IPS-18a (cell line): ENCODE results near the gene LDLRAD4.

Experiments used
- H3K27ac ChIP-seq: one replicate; pipeline ENCODE4 v1.5.1; 2013; ENCODE audit warnings: low read length
- H3K27me3 ChIP-seq: one replicate; pipeline ENCODE4 v1.6.1; 2013; ENCODE audit warnings: mild to moderate bottlenecking, low read length; ENCODE audit not compliant: control insufficient read depth, insufficient read depth
- H3K36me3 ChIP-seq: one replicate; pipeline ENCODE4 v1.6.1; 2013; ENCODE audit warnings: low read depth, low read length; ENCODE audit not compliant: control insufficient read depth
- H3K4me1 ChIP-seq: one replicate; pipeline ENCODE4 v1.6.1; 2013; ENCODE audit warnings: low read depth, low read length; ENCODE audit not compliant: control insufficient read depth
- H3K4me3 ChIP-seq: one replicate; pipeline ENCODE4 v1.5.1; 2013; ENCODE audit warnings: low read length
- H3K9ac ChIP-seq: one replicate; pipeline ENCODE4 v1.6.1; 2013; ENCODE audit warnings: mild to moderate bottlenecking, low read length, moderate library complexity
- H3K9me3 ChIP-seq: one replicate; pipeline ENCODE4 v1.6.1; 2013; ENCODE audit warnings: low read depth, low read length; ENCODE audit not compliant: control insufficient read depth

Gene LDLRAD4

DNA sequence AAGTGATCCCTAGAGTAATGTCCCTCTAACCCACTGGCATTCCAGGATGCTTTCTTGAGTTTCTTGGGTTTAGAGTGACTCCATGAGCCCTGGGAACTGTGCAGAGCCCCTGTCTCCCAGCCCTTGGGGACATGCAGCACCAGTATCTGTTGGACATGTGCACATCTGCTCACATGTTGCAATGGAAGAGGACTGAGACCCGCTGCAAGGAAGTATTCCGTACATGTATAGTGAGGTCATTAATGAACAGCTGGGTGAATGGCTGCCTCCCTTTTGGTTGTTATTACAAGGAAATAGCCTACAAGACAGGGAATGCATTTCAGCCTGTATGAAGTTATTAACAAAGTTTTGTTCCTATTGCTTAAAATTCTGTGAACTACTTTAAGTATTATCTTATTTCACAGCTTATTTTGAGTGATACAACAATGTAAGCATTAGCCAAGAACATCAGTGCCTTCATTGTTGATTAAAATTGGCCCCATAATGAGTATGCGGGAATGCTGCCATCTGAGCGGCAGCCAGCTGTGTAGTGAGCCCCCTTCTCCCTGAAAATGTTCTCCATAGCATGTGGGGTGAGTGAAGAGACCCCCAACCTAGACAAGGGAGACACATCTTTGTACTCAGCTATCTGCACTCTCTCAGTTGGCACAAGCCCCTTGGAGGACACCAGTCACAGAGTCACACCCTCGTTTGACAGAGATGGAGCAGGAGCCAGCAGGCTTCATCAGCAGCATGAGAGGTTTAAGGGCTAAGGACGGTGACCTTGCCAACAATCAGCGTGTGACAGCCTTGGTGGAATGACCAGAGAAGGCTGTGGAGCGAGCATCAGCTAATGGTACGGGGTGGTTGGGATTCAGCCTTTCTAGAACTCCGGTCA is 420.4 kb downstream of the LDLRAD4 start:
- no peak overlapping the region for H3K9ac ChIP-seq
- no peaks in the 10 kb centered on the region for H3K27me3 ChIP-seq
- H3K9me3 ChIP-seq = no peaks in the 10 kb centered on the region
- no peak overlapping the region for H3K27ac ChIP-seq
- H3K4me3 ChIP-seq = no peak overlapping the region
- no peaks in the 10 kb centered on the region for H3K36me3 ChIP-seq
- no peaks in the 10 kb centered on the region for H3K4me1 ChIP-seq

GRCh38 chr18:13640266-13640860 is 421.8 kb downstream of the LDLRAD4 start:
- Histone ChIP-seq H3K36me3 (no peaks in the 10 kb centered on the region), H3K9ac (no peak overlapping the region), H3K9me3 (no peaks in the 10 kb centered on the region), H3K4me3 (no peak overlapping the region), H3K27ac (no peak overlapping the region), H3K27me3 (no peaks in the 10 kb centered on the region), H3K4me1 (no peaks in the 10 kb centered on the region)

DNA sequence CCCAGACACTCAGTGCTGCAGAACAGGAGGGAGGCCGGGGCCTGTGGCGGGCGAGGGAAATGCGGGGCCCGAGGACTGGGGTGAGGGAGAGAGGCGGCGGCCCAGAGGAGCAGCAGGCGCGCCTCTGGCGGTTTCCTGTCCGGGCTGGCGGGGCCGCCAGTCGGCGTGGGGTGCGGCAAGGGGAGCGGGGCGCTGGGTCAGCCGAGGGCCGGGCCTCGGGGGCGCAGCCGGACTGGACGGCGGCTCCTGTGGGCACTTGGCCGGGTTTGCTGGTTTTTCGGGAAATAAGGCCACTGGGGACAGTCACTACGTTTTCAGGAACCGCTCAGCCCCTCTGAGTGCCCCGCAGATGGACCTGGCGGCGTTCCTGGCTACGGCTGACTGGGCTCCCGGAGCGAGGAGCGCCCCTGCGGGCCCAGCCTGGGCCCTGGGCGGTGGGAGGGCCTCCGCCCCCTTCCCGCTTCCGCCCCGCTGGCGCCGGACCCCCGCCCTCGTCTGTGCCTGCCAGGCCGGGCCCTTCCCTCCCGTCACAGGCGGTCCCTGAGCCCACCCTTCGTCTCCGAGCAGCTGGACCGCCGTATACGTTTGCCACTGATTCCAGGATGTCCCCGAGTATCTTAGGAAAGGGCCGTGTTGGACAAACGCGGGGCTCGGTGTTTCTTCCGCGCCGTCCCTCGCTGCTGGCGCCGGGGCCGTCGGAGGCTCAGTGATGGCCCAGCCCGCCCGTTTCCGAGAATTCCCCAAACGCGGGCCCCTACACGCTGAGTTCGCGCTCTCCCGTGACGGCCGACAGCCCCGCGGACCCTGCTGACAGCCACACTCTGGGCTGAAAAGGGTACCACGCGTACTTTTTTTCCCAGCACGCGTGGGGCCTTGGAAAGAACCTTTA is 423.2 kb downstream of the LDLRAD4 start:
- H3K36me3 ChIP-seq = no peaks in the 10 kb centered on the region
- no peak overlapping the region for H3K9ac ChIP-seq

GRCh38 chr18:13642440-13642827 is 423.9 kb downstream of the LDLRAD4 start:
- Histone ChIP-seq H3K4me1 (no peaks in the 10 kb centered on the region), H3K27ac (no peak overlapping the region), H3K27me3 (no peaks in the 10 kb centered on the region), H3K4me3 (no peak overlapping the region), H3K9me3 (no peaks in the 10 kb centered on the region), H3K9ac (no peak overlapping the region), H3K36me3 (no peaks in the 10 kb centered on the region)

More for the DNA sequence above, 423.2 kb downstream of the LDLRAD4 start:
- no peaks in the 10 kb centered on the region for H3K9me3 ChIP-seq
- no peak overlapping the region for H3K27ac ChIP-seq
- H3K4me1 ChIP-seq = no peaks in the 10 kb centered on the region
- no peaks in the 10 kb centered on the region for H3K27me3 ChIP-seq
- H3K4me3 ChIP-seq = no peak overlapping the region

DNA sequence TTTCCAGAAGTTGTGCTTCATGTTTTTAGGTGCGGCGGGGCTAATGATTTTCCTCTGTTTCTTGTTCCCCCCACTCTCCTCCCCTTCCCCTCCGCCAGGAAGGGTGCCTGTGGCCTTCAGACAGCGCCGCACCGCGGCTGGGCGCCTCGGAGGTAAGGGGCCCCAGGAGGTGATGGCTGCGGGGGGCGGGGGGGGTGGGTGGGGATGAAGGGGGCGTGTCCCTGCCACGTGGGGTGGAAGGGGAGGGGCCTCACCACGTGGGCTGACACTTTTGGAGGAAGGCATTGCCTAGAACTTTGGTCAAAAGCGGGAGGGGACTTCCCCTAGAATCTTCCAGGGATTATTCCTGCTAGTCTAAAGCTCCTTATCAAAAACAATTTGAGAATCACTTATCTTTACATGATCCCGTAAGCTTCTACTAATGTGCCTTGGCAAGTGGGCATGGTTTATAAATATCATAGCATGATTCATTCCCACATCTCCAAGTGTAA is 424.7 kb downstream of the LDLRAD4 start:
- H3K27me3 ChIP-seq = no peaks in the 10 kb centered on the region
- H3K4me3 ChIP-seq = no peak overlapping the region
- H3K9me3 ChIP-seq = no peaks in the 10 kb centered on the region
- H3K36me3 ChIP-seq = no peaks in the 10 kb centered on the region
- H3K27ac ChIP-seq = no peak overlapping the region
- no peaks in the 10 kb centered on the region for H3K4me1 ChIP-seq
- no peak overlapping the region for H3K9ac ChIP-seq

DNA sequence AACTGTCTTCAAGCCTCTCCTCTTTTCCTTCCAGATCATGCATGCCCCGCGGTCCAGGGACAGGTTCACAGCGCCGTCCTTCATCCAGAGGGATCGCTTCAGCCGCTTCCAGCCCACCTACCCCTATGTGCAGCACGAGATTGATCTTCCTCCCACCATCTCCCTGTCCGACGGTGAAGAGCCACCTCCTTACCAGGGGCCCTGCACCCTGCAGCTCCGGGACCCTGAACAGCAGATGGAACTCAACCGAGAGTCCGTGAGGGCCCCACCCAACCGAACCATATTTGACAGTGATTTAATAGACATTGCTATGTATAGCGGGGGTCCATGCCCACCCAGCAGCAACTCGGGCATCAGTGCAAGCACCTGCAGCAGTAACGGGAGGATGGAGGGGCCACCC is 426.5 kb downstream of the LDLRAD4 start:
- no peaks in the 10 kb centered on the region for H3K27me3 ChIP-seq
- no peaks in the 10 kb centered on the region for H3K36me3 ChIP-seq
- no peak overlapping the region for H3K9ac ChIP-seq
- H3K4me1 ChIP-seq = no peaks in the 10 kb centered on the region
- no peak overlapping the region for H3K27ac ChIP-seq
- no peaks in the 10 kb centered on the region for H3K9me3 ChIP-seq
- H3K4me3 ChIP-seq = no peak overlapping the region

GRCh38 chr18:13646633-13647032 is 428.1 kb downstream of the LDLRAD4 start:
- Histone ChIP-seq H3K4me1 (no peaks in the 10 kb centered on the region), H3K4me3 (no peak overlapping the region), H3K9me3 (no peaks in the 10 kb centered on the region), H3K9ac (no peak overlapping the region), H3K36me3 (no peaks in the 10 kb centered on the region), H3K27me3 (no peaks in the 10 kb centered on the region), H3K27ac (no peak overlapping the region)

DNA sequence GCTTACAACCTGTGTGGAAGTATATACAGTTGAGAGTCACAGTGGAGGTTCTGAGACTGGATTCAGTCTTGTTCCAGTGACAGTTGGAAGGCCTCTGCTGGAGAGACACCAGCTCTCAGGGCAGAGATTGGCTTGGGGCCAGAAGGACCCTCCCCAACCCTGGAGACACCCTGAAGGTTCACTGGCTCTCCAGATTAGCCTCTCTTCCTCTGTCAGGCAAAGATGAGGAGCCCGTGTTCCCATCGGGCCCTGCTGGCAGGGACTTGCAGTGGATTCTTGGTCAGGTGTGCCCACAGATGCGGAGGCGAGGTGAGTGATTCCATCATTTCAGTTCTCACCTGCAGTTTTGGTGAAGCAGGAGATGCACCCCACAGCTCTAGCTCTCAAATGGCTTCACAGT is 429.2 kb downstream of the LDLRAD4 start:
- Histone ChIP-seq H3K4me3 (no peak overlapping the region), H3K4me1 (no peaks in the 10 kb centered on the region), H3K9ac (no peak overlapping the region), H3K27ac (no peak overlapping the region), H3K9me3 (no peaks in the 10 kb centered on the region), H3K27me3 (no peaks in the 10 kb centered on the region), H3K36me3 (no peaks in the 10 kb centered on the region)

DNA sequence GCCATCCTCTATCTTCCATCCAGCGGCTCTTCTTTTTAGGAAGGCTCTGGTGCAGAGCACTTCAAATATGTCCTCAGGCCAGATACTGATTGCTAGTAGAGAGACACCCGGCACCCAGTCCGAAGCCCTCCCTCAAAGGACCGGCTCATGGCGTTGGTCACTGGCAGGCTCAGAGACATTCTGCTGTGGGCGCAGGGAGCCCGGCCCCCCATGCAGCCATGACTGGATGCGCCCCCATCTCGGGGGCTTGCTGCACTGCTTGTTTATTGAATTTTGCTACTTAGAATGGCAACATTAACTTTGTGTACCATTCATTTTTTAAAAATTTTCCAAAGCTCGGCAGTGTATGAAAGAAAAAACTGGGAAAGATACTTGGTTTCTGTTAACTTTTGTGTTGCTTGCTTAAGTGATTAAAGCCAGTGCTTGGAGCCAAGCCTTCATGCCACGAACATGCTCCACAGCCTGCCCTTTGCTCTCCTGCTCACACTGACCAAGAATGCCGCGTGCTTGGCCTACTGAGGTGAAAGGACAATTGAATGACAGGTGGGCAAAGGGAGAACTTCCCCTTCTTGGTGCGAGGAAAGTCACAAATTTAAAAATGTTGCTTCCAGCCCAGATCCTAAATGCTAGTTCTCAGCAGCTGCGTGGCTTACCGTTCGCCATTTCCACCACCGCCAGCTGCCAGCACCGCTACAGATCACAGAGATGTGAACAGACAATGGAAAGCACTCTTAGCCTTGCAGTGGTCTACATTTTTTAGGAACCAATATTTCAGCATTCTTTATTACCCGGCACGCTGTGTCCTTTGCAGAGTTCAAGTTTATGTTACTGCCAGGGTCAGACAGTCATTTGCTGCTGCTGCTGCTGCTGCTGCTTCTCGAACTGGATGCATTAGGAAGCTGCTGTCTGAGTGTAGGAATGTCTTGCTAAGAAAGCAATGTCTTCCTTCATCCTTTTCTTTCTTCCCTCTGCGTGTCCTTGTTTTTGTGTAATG is 431.1 kb downstream of the LDLRAD4 start:
- Histone ChIP-seq H3K9ac (no peak overlapping the region), H3K4me1 (peaks cover 2% of the 10 kb centered on the region), H3K27ac (no peak overlapping the region), H3K9me3 (no peaks in the 10 kb centered on the region), H3K4me3 (no peak overlapping the region), H3K36me3 (no peaks in the 10 kb centered on the region), H3K27me3 (no peaks in the 10 kb centered on the region)

DNA sequence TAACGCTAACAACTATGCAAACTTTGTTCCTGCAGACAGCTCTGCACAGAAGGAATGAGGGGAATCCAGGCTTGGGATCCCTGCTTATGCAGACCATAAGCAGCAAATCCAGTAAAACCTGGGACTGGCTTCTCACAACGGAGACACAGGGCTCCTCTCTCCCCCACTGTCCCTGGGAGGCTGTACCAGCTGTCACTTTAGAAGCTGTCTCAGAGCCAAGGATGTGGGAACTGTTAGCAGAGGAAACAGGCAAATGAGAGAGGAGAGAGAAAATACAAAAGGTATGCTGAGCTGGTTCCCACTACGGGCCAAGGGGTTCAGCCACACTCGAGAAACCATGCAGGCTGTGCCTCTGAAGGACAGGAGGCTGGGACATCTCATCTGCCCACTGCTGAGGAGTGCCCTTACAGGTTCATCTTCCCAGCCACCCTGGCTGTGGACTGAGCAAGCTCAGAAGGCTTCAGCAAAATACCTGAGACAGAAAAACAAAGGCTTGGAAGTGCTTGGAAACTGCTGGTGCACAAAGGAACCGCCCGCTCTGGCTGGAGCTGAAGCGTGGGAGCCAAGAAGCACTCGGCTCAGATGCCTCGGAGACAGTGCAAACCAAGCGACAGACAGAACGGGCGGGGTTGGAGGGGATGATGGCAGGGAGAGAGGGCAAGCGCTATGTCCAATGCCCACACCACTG is 435.3 kb downstream of the LDLRAD4 start:
- Histone ChIP-seq H3K4me1 (peaks cover 2% of the 10 kb centered on the region), H3K4me3 (no peak overlapping the region), H3K36me3 (no peaks in the 10 kb centered on the region), H3K9ac (no peak overlapping the region), H3K27ac (no peak overlapping the region), H3K27me3 (no peaks in the 10 kb centered on the region), H3K9me3 (no peaks in the 10 kb centered on the region)
